Measurements from ENCODE around the gene RRP9. TPM values are rescaled to one million over a fixed set of nuclear protein-coding genes. Genes with fewer than 3 reads are reported as not detected.

RRP9 gene
- total RNA-seq, 1 donor from 2014 or later = 15.6 TPM

DNA sequence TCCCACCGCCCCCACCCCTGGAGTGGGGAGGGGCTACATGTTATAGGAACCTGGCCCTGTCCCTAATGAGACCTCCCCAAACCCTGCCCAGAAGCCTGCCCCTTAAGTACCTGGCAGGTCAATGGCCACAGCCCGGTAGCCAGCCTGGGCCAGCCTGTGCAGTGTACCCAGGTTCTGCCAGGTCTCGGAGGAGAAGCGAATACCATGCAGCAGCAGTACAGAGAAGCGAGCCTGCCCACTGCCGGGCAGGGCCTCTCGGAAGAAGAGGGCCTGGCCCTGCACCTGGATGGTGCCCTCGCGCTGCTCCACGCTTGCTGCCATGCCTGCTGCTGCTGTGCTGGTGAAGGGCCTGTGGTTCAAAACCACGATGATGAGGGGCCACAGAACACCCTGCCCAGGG, 29.6 kb upstream of the RRP9 start:
- Mint-ChIP-seq H3K4me3 (ENCODE audit: unreplicated experiment) (no peak overlapping the region), H3K27me3 (ENCODE audit: unreplicated experiment) (peaks cover 19% of the 10 kb centered on the region), H3K9me3 (ENCODE audit: unreplicated experiment) (peaks cover 26% of the 10 kb centered on the region), H3K27ac (ENCODE audit: unreplicated experiment) (peak overlapping the region; percentile 23), H3K36me3 (ENCODE audit: unreplicated experiment) (peaks cover 5% of the 10 kb centered on the region), H3K4me1 (ENCODE audit: low read depth, unreplicated experiment) (peaks cover 29% of the 10 kb centered on the region)
- TF ChIP-seq, protein P1, sequence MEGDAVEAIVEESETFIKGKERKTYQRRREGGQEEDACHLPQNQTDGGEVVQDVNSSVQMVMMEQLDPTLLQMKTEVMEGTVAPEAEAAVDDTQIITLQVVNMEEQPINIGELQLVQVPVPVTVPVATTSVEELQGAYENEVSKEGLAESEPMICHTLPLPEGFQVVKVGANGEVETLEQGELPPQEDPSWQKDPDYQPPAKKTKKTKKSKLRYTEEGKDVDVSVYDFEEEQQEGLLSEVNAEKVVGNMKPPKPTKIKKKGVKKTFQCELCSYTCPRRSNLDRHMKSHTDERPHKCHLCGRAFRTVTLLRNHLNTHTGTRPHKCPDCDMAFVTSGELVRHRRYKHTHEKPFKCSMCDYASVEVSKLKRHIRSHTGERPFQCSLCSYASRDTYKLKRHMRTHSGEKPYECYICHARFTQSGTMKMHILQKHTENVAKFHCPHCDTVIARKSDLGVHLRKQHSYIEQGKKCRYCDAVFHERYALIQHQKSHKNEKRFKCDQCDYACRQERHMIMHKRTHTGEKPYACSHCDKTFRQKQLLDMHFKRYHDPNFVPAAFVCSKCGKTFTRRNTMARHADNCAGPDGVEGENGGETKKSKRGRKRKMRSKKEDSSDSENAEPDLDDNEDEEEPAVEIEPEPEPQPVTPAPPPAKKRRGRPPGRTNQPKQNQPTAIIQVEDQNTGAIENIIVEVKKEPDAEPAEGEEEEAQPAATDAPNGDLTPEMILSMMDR (IDR thresholded peaks at IDR 0.05; ENCODE audit: partially characterized antibody, unreplicated experiment) = no peak
- DNase-seq = no peak

DNA sequence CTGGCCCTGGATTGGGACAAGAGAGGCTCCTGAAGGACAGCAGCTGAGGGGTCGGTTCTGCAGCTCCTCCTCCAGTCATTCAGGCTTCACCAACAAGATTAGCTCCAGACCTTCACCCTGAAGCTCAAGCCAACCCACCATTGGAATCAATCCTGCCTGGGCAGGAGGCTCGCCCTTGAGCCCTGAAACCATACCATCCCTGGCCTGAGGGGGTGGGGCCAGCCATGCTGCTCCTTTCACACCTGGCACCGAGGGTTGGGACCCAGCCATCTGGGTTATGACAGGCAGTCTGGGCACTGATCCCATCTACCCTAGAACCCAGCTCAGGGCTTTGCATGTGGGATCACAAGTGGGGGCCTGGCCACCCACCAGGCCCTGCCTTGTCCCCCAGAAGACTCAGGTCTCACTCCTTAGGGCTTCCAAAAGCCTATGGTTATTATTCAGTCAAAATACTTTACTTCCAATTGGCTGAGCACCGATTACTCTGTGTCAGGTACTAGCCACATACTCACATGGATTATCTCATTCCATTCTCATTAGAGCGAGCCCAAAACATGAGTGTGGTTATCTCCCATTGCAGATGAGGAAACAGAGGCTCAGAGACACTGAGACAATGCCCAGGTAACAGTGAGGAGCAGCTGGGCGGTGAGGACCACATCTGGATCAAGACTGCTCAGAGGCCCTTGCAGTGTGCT, 29.0 kb upstream of the RRP9 start:
- H3K4me3 Mint-ChIP-seq (ENCODE audit: unreplicated experiment) = no peak overlapping the region

DNA sequence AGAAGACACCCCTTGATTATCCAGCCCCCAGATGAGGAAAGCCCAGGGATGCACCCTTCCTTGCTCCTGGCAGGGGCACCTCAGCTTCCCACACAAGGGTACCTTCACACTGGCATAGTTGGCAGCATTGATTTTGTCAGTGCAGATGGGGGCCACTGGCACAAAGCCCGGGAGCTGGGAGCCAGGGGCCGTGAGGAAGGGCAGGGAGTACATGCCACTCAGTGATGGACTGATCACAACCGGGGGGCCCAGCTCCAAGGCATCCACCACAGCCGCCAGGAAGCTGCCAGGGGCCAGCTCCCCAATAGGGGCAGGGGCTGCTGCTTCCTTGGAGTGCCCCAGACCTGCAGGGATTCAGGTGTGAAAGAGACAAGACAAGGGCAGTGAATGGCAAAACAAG, 28.1 kb upstream of the RRP9 start:
- TF ChIP-seq, protein P1 (IDR thresholded peaks at IDR 0.05; ENCODE audit: partially characterized antibody, unreplicated experiment) = no peak
- Mint-ChIP-seq H3K27me3 (ENCODE audit: unreplicated experiment) (peaks cover 32% of the 10 kb centered on the region), H3K27ac (ENCODE audit: unreplicated experiment) (no peak overlapping the region), H3K36me3 (ENCODE audit: unreplicated experiment) (peaks cover 11% of the 10 kb centered on the region), H3K4me3 (ENCODE audit: unreplicated experiment) (peak overlapping the region; percentile 52), H3K4me1 (ENCODE audit: low read depth, unreplicated experiment) (peaks cover 22% of the 10 kb centered on the region), H3K9me3 (ENCODE audit: unreplicated experiment) (peaks cover 28% of the 10 kb centered on the region)
- no peak for DNase-seq

More for the DNA sequence above, 29.0 kb upstream of the RRP9 start:
- DNase-seq = no peak
- H3K27me3 Mint-ChIP-seq (ENCODE audit: unreplicated experiment) = peaks cover 23% of the 10 kb centered on the region
- peaks cover 5% of the 10 kb centered on the region for H3K36me3 Mint-ChIP-seq (ENCODE audit: unreplicated experiment)
- peaks cover 26% of the 10 kb centered on the region for H3K9me3 Mint-ChIP-seq (ENCODE audit: unreplicated experiment)
- TF ChIP-seq, protein P1 (IDR thresholded peaks at IDR 0.05; ENCODE audit: partially characterized antibody, unreplicated experiment) = no peak
- H3K4me1 Mint-ChIP-seq (ENCODE audit: low read depth, unreplicated experiment) = peaks cover 28% of the 10 kb centered on the region
- H3K27ac Mint-ChIP-seq (ENCODE audit: unreplicated experiment) = peak overlapping the region; percentile 23

DNA sequence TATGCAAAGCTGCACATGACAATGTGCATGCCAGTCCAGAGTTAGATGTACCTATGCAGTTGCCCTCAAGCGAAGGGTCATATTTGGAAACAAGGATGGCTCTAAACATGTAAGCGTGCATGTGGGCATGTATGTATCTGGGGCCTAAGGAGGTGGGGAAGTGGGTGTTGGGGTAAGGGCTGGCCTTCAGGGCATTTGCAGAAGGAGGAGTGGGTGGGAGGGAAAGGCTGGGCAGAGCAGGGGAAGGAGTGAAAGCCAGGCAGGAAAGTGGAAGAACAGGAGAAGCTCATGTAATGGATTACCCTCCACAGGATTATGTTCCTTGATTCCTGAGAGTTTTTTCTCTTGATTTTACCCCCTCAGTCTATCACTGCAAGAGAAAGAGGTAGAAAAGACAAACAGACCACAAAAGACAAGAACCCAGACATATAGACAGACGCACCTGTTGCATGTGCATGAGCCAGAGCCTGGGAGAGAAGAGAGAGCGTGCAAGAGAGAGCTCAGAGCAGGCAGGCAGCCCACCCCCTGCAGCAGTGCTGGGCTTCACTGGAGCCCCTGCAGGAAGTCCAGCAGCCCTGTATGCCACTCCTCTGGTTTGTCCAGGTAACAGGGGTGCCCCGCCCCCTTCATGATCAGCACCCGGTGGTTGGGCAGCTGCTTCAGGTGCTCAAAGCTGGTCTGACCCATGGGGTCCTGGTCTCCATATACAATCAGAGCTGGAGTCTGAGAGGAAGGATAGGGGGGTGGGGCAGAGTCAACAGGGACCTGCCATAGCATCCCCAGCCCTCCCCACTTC, 27.4 kb upstream of the RRP9 start:
- peaks cover 34% of the 10 kb centered on the region for H3K27me3 Mint-ChIP-seq (ENCODE audit: unreplicated experiment)
- H3K9me3 Mint-ChIP-seq (ENCODE audit: unreplicated experiment) = peaks cover 34% of the 10 kb centered on the region
- H3K4me1 Mint-ChIP-seq (ENCODE audit: low read depth, unreplicated experiment) = peaks cover 19% of the 10 kb centered on the region
- no peak for DNase-seq
- TF ChIP-seq, protein P1 (IDR thresholded peaks at IDR 0.05; ENCODE audit: partially characterized antibody, unreplicated experiment) = no peak
- H3K4me3 Mint-ChIP-seq (ENCODE audit: unreplicated experiment) = peak overlapping the region; percentile 81
- peak overlapping the region; percentile 98 for H3K27ac Mint-ChIP-seq (ENCODE audit: unreplicated experiment)
- H3K36me3 Mint-ChIP-seq (ENCODE audit: unreplicated experiment) = peaks cover 14% of the 10 kb centered on the region

Data from glutamatergic neuron (in vitro differentiated cells).